ENCODE data around the gene PDAP1. TPM values are rescaled to one million over a fixed set of nuclear protein-coding genes. Genes with fewer than 3 reads are reported as not detected.
"Not testable (repeated sequence)": the region's sequence is repeated elsewhere in the genome, so short reads cannot be mapped to it uniquely, and the experiment has no call there.

The PDAP1 gene
- polyA plus RNA-seq, 1 experiment, result 62.0 TPM

GRCh38 chr7:99365318-99366141 is 42.9 kb downstream of the PDAP1 start:
- DNase-seq (ENCODE audit: low read depth), result no peak
- Histone ChIP-seq H3K4me3 (ENCODE audit: low read depth, low read length) (no peak overlapping the region), H3K27me3 (ENCODE audit: control insufficient read depth, insufficient read depth, low read length) (no peaks in the 10 kb centered on the region), H3K36me3 (ENCODE audit: control insufficient read depth, insufficient read depth, low read length) (peaks cover 20% of the 10 kb centered on the region)
- ChIA-PET CTCF (interaction anchor here (1.2 to 2.1 kb wide), 3 partner anchors 8 to 55 kb away, joined by 3 to 5 read pairs (median 3); no protein-coding TSS in a partner anchor), POLR2A (no interaction called here)
- peak; percentile 59 for TF ChIP-seq CTCF (IDR thresholded peaks at IDR 0.05; ENCODE audit: insufficient read depth, low read depth, low read length)

GRCh38 chr7:99363286-99363685 is 45.1 kb downstream of the PDAP1 start:
- Histone ChIP-seq H3K36me3 (ENCODE audit: control insufficient read depth, insufficient read depth, low read length) (peaks cover 31% of the 10 kb centered on the region), H3K4me3 (ENCODE audit: low read depth, low read length) (no peak overlapping the region), H3K27me3 (ENCODE audit: control insufficient read depth, insufficient read depth, low read length) (no peaks in the 10 kb centered on the region)
- TF ChIP-seq CTCF (IDR thresholded peaks at IDR 0.05; ENCODE audit: insufficient read depth, low read depth, low read length), result no peak
- ChIA-PET POLR2A (no interaction called here), CTCF (interaction anchor here (1.2 to 1.3 kb wide), 2 partner anchors 24 to 53 kb away, joined by 3 to 4 read pairs; no protein-coding TSS in a partner anchor)
- no peak for DNase-seq (ENCODE audit: low read depth)

- H3K36me3 ChIP-seq (ENCODE audit: control insufficient read depth, insufficient read depth, low read length), result peaks cover 33% of the 10 kb centered on the region
- DNase-seq (ENCODE audit: low read depth), result peak; percentile 87
- POLR2A ChIA-PET, result no interaction called here
Measured at GRCh38 chr7:99362801-99363200, 45.6 kb downstream of the PDAP1 start.

GRCh38 chr7:99359465-99360154 is 48.8 kb downstream of the PDAP1 start:
- POLR2A ChIA-PET, result no interaction called here

More at GRCh38 chr7:99362801-99363200, 45.6 kb downstream of the PDAP1 start:
- Histone ChIP-seq H3K27me3 (ENCODE audit: control insufficient read depth, insufficient read depth, low read length) (no peaks in the 10 kb centered on the region), H3K4me3 (ENCODE audit: low read depth, low read length) (no peak overlapping the region)
- TF ChIP-seq CTCF (IDR thresholded peaks at IDR 0.05; ENCODE audit: insufficient read depth, low read depth, low read length), result no peak
- CTCF ChIA-PET, result interaction anchor here (0.9 to 1.3 kb wide), 5 partner anchors 13 to 53 kb away, joined by 3 to 4 read pairs (median 3); no protein-coding TSS in a partner anchor

GRCh38 chr7:99358521-99358920 is 49.9 kb downstream of the PDAP1 start:
- DNase-seq (ENCODE audit: low read depth); H3K27me3 ChIP-seq (ENCODE audit: control insufficient read depth, insufficient read depth, low read length); POLR2A ChIA-PET; H3K4me3 ChIP-seq (ENCODE audit: low read depth, low read length): not testable (repeated sequence)
- peaks cover 24% of the 10 kb centered on the region for H3K36me3 ChIP-seq (ENCODE audit: control insufficient read depth, insufficient read depth, low read length)
- CTCF ChIA-PET, result interaction anchor here (1.4 kb wide), 1 partner anchor 10 kb away, joined by 3 read pairs; no protein-coding TSS in a partner anchor

More at GRCh38 chr7:99359465-99360154, 48.8 kb downstream of the PDAP1 start:
- H3K27me3 ChIP-seq (ENCODE audit: control insufficient read depth, insufficient read depth, low read length), result no peaks in the 10 kb centered on the region
- DNase-seq (ENCODE audit: low read depth), result no peak
- peaks cover 21% of the 10 kb centered on the region for H3K36me3 ChIP-seq (ENCODE audit: control insufficient read depth, insufficient read depth, low read length)
- no peak for TF ChIP-seq CTCF (IDR thresholded peaks at IDR 0.05; ENCODE audit: insufficient read depth, low read depth, low read length)
- CTCF ChIA-PET, result interaction anchor here (0.6 to 1.5 kb wide), 2 partner anchors 58 to 239 kb away, joined by 3 to 4 read pairs; no protein-coding TSS in a partner anchor
- no peak overlapping the region for H3K4me3 ChIP-seq (ENCODE audit: low read depth, low read length)
